GM18526 (cell line): ENCODE data around the gene GMPPA.

ENCODE experiments used
- POLR2A ChIP-seq: IDR thresholded peaks from 3 replicates; pipeline ENCODE4 v1.6.1; 2011; ENCODE audit not compliant: insufficient read length; ENCODE audit errors: extremely low read depth

The GMPPA gene

GRCh38 chr2:219530048-219530963 lies 31.6 kb downstream of the GMPPA start:
- no peak for TF ChIP-seq POLR2A

DNA sequence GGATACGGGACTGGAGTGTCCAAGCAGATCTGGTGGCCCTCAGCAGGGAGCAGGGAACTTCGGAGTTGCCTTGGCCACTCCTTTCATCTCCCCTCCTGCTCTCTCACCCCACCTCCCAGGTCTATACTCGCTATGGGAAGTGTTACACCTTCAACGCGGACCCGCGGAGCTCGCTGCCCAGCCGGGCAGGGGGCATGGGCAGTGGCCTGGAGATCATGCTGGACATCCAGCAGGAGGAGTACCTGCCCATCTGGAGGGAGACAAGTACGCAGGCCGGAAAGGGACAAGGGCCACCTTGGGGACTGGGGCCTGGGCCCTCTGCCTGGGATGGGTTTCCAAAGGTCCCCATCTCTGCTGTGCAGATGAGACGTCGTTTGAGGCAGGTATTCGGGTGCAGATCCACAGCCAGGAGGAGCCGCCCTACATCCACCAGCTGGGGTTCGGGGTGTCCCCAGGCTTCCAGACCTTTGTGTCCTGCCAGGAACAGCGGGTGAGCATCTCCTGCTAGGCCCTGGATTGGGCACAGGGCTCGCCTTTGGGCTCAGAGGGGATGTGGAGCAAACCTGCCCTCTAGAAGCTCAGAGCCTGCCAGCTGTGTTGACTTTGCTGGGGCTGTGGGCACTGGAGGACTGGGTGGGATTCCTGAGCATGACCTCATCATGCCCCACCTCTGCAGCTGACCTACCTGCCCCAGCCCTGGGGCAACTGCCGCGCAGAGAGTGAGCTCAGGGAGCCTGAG lies 33.1 kb downstream of the GMPPA start:
- TF ChIP-seq POLR2A: no peak

DNA sequence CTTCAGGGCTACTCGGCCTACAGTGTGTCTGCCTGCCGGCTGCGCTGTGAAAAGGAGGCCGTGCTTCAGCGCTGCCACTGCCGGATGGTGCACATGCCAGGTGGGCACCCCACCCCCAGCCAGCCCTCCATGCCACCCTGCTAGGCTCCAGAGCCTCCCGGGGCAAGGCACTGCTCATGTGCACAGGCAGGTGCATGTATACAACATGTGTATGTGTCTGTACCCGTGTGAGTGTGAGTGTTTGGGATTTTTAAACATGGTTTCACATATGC lies 33.6 kb downstream of the GMPPA start:
- no peak for TF ChIP-seq POLR2A

DNA sequence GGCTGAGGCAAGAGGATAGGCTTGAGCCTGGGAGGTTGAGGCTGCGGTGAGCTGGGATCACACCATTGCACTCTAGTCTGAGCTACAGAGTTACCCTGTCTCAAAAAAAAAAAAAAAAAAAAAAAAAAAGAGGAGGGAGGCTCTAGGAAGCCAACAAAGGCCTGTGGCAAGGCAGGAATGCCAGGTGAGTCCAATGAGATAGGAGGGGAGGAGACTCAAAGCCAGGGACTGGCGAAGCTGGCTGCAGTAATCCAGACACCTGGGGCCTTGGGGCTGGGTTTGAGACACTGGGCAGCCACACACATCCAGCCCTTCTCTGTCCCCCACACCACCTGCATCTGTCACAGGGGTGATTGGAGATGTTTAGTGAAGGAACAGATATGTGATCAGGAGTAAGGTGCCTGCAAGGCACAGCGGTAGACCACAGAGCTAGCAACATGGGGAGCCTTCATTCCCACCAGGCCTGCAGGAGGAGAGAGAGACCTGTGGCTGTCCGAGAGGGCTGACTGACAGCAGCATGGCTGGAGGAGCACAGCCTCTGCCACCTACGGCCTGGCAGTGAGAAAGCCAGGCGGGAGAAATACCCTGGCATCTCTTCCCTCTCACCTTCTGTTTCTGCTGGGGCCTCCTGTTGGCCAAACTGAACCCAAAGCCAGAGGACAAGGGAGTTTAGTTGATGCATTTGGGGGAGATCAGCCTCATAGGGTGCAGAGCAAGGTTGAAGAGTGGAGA lies 35.4 kb downstream of the GMPPA start:
- TF ChIP-seq POLR2A: no peak

GRCh38 chr2:219536425-219536824 lies 37.7 kb downstream of the GMPPA start:
- no peak for TF ChIP-seq POLR2A

- TF ChIP-seq POLR2A: no peak
Observed at GRCh38 chr2:219536967-219537366, 38.3 kb downstream of the GMPPA start.

DNA sequence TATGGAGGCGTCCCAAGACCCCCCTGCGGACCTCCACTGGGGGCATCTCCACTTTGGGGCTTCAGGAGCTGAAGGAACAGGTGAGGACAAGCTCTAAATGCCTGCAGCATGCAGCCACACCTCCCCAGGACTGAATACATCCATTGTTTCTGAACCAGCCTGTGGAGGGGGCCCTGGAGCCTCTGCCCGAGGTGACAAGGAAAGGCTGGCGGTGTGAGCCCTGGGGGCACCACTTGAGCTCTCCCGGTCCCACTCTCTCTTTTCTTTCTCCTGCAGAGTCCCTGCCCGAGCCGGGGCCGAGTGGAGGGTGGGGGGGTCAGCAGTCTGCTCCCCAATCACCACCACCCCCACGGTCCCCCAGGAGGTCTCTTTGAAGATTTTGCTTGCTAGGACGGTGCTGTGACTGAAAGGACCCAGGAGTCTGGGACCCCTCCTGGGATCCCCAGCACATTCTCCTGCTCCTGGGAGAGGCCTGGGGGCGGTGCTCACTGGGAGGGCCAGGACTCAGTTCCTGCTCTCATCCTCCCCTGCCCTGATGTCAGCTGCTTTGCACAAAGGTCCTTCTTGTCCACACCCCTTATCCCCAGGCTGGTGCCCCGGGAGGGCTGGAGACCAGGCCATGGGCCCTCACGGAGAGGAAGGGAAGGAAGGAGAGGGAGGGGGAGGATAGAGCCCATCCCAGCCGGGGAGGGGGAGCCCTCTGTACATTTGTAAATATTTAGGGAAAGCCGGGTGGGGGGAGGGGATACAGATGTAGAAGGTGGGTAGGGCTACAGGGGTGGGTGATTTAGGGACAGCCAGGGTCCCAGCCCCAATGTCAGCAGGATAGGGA lies 39.2 kb downstream of the GMPPA start:
- TF ChIP-seq POLR2A: no peak

- TF ChIP-seq POLR2A: no peak
Observed at GRCh38 chr2:219538504-219538951, 39.8 kb downstream of the GMPPA start.

DNA sequence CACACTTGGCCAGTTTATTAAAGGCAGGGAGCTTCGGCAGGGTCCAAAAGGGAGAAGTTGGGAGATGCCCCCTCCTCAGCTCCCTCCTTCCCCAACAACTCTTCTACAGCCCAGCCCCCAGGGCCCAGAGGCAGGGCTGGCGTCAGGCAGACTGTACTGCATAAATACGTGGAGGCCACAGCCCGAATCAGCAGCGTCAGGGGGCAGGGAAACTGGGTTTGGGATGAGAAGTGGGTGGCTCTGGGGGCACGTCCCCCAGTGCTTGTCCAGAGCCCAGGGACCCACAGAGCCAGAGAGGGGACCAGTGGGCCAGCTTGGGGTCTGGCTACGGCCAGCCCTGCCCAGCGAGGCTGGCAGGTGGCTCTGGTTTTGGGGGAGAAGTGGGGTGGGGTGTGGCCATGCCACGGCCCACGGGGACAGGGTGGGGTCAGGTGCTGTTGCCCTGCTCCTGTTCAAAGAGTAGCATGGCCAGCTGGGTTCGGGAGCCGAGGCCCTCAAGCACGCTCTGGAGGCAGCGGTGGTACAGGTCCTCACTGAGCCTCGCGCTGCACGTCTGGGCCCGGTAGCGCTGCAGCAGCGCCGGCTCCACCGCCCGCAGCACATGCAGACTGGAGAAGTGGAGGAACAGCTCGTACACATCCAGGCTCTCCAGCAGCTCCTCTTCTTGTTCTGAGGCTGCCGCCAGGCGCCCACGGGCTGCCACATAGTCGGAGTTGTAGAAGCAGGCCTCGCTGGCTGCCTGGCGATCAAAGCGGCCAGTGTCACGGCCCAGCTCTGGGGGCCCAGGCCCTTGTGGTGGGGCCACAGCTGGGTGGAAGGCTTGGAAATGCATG lies 40.5 kb downstream of the GMPPA start:
- no peak for TF ChIP-seq POLR2A

DNA sequence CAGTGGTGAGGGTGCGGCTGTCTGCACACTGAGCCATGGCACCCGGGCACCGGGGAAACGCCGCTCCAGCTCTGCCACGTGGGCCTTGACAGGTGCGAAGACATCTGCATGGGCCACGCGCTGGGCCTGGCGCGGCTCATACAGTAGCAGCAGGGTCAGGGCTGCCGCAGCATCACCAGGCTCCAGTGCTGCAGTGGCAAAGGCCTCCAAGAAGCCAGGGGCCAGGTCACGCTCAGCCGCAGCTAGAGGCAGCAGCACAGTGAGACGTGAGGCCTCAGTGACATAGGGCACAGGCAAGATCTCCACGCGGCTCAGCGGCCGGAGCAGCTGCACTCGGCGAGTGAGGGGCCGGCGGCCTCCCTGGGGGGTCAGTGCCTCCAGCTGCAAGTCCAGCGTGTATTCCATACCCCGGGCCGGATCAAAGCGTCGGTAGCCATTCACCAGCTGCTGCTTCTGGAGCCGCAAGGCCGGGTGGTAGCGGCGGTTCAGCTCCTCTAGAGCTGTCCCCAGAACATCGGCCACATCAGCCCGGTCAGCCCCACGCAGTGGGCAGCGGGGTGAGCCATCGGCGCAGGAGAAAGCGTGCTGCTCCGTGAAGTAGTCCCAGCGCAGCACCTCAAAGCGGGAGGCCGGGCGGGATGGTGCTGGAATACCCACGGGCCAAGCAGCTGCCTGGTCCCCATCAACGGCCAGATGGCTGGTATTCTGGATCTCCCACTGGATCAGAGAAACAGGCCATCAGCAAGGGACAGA lies 41.4 kb downstream of the GMPPA start:
- no peak for TF ChIP-seq POLR2A

DNA sequence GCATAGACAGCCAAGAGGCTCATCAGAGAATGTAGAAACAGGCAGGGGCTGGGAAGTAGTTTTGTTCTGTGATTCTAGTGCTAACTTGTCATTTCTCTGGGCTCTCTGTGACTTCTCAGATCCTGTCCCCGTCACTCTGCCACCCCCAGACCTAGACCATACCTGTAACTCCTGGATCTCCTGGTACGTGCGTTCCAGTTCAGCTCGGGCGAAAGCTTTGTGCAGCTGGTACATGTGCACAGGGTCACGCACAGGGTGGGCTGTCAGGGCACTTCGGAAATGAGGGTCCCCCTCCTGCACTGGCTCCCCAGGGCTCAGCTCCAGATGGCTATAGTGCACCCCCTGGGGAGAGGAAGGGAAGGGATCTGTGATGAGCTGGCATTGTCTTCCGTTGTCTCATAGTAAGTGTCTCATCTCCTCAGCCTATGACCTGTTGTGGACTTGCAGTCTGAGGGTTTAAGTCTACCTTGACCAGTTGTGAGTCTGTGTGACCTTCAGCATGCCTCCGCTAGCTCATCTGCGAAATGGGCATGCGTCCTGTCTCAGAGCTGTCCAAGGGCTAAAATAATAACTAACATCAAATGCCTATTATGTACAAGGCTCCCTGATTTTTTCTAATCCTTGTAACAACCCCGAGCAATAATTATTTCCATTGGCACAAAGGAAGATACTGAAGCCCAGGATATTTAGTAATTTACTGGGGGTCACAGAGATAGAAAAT lies 42.3 kb downstream of the GMPPA start:
- TF ChIP-seq POLR2A: no peak

GRCh38 chr2:219541611-219542180 lies 43.0 kb downstream of the GMPPA start:
- TF ChIP-seq POLR2A: no peak
